ENCODE measurements around the gene CTBP2.

The CTBP2 gene

DNA sequence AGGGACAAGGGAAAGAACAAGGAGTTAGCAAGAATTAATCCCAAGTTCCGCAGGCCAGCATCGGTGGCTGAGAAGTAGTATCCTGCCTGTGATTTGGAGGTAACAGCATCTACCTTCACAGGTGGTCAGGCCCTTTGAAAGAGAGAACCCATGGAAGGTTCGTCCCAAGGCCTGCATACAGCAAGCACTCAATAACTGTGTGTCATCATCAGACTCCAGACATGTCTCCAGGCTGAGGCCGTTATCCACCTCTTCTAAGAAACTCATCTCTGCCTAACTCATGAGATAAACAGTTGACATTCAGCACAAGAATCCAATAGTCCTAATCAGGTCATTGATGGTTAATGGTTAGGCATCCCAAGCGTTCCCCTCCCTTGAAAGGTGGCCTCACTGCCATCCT lies 45.0 kb downstream of the CTBP2 start:
- POLR2A ChIA-PET: no interaction called here
- TF ChIP-seq, protein P1, sequence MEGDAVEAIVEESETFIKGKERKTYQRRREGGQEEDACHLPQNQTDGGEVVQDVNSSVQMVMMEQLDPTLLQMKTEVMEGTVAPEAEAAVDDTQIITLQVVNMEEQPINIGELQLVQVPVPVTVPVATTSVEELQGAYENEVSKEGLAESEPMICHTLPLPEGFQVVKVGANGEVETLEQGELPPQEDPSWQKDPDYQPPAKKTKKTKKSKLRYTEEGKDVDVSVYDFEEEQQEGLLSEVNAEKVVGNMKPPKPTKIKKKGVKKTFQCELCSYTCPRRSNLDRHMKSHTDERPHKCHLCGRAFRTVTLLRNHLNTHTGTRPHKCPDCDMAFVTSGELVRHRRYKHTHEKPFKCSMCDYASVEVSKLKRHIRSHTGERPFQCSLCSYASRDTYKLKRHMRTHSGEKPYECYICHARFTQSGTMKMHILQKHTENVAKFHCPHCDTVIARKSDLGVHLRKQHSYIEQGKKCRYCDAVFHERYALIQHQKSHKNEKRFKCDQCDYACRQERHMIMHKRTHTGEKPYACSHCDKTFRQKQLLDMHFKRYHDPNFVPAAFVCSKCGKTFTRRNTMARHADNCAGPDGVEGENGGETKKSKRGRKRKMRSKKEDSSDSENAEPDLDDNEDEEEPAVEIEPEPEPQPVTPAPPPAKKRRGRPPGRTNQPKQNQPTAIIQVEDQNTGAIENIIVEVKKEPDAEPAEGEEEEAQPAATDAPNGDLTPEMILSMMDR (IDR thresholded peaks at IDR 0.05; ENCODE audit: control extremely low read depth, extremely low read depth, low read depth, missing control alignments): no peak
- DNase-seq (ENCODE audit: extremely low spot score): no peak
- CTCF ChIA-PET: no interaction called here

DNA sequence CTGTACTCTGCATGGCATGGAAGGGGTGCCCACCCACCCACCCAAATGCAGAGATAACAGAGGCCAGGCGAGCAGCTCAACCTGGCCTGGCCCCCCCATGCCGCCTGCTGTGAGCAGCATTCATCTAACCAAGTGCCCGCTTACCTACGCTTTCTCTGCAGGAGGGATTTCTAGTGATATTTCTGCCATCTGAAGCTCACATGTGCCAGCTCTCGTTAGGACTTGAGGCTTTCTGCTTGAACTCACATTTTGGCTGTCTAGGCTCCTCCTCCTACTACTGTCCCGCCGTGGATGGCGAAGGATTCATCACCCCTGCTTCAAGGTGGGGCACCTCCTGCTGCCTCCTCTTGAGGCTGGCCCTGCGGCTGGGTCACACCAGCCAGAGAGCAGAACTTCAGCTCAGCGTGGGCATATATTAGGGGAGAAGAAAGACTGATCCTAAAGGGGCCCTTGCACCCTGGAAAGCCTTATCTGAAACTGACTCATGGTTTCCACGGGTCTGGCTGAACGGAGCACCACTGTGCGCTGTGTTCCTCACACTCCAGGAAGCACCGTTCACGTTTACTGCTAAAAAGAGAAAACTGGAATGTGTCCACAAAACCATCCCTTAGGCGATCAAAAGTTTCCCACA lies 45.5 kb downstream of the CTBP2 start:
- TF ChIP-seq, protein P1 (IDR thresholded peaks at IDR 0.05; ENCODE audit: control extremely low read depth, extremely low read depth, low read depth, missing control alignments): no peak
- CTCF ChIA-PET: no interaction called here
- POLR2A ChIA-PET: no interaction called here
- DNase-seq (ENCODE audit: extremely low spot score): no peak

DNA sequence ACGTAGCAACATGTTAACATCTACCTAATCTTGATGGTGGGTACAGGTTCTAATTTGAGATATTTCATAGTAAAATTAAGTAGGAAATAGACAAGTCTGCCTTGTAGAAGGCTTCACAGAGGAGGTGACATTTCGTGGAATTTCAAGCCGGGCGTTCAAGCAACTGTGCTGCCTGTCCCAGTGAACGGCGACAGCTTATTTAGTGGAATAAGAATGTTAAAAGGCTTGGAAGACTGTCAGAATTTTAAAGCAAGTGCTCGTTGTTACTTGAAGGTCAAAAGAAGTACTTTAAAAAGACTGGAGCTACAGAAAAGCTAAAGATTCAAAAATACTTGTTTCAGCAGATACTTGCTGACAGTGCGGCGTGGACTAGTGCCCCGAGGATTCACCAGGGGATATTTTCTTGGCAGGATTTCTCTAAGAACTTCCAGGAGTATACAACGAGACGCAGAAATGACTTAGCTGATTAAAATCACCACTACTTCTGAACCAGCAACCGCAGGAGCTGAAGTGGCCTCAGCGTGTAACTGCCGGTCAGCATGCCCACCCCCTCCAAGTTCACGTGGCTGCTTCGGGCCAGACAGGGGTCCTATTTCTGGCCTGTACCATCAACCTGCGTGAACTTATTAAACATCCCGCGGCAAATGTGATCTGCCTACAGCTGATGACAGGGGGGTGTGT lies 46.5 kb downstream of the CTBP2 start:
- TF ChIP-seq, protein P1 (IDR thresholded peaks at IDR 0.05; ENCODE audit: control extremely low read depth, extremely low read depth, low read depth, missing control alignments): no peak
- CTCF ChIA-PET: no interaction called here
- no peak for DNase-seq (ENCODE audit: extremely low spot score)
- POLR2A ChIA-PET: no interaction called here

DNA sequence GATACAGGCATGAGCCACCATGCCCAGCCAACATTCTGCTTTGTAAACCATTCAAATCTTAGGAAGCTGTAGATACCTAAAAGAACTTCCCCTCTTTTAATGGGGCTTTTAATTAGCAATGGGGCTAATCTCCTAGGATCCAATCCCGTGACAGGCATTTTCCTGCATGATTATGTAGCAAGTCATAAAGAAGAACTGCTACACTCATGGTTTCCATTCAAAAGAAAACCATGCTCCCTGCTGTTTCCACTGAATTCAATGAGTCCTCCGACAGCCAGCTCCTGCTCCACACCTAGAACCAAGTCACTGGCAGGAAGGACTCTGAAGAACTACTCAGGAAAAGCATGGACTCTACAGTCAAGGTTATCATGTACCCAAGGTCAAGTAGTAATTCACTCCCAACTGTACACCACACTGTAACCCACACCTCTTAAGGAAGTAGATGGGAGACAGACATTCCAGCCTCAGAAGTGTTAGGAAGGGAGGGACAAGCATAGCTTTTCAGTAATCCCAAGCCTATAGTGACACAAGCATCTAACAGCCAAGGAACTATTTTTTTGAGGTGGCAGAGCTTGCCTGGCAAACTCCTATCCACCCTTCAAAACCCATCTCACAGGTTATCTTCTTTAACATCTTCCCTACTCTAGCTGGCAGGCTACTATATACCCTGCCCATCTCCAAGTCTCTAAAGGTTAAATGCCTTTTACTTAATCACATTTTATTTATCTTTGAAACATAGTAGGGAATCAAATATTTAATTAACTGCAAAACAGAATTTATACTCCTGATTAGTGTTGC lies 47.5 kb downstream of the CTBP2 start:
- ChIA-PET POLR2A (no interaction called here), CTCF (no interaction called here)
- TF ChIP-seq, protein P1 (IDR thresholded peaks at IDR 0.05; ENCODE audit: control extremely low read depth, extremely low read depth, low read depth, missing control alignments): no peak
- DNase-seq (ENCODE audit: extremely low spot score): no peak

DNA sequence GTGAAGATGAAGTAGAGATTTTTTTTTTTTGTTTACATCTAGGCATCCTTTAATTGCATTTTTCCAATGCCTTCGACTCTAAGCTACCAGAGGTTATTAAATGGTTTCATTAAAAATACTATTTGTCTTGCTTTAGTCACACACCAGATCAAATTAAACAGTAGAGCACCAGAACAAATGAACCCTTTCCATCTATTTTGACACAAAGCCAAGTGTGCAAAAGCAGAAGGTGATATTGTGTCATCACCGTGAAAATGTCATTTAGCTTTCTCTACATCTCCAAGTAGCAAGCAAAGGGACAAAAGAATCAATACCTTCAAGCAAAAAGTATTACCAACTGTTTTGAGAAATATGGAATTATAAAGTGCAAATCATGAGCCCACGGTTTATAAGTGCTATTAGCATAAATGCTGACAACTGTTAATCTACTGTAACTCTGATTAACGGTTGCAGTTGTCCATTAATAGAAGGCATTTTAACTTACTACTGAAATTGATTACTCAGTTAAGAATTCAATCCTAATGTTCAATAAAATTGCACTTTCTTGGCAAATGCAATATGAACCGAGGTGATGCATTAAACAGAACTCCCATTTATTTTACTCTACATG lies 49.1 kb downstream of the CTBP2 start:
- DNase-seq (ENCODE audit: extremely low spot score): no peak
- ChIA-PET CTCF (no interaction called here), POLR2A (no interaction called here)
- TF ChIP-seq, protein P1 (IDR thresholded peaks at IDR 0.05; ENCODE audit: control extremely low read depth, extremely low read depth, low read depth, missing control alignments): no peak

DNA sequence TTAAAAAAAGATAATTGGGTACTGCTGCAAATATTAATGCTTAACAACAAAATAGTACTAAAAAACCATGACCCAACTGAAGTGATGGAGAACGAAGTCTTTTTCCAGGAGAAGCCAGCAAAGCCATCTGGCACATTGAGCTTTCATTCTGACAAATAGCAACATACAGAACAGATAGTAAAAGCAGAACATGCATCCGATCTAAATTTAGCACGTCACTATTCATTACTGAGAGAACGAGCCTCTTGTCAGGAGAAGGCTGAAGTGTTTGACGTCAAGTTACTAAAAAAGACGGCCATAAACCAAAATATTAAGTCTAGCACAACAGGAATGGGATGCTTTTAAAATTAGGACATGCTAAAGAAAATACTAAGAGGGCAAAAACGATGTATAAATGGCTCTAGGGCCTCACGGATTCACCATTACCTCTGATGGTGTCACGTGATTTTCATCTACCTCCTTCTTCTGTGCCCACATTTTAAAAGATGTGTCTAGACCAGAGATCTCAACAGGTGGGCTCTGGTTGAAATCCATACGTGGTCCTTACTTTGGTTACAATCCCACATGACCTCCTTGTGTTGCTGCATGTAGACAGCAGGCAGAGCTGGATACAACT lies 52.3 kb downstream of the CTBP2 start:
- ChIA-PET CTCF (no interaction called here), POLR2A (no interaction called here)
- TF ChIP-seq, protein P1 (IDR thresholded peaks at IDR 0.05; ENCODE audit: control extremely low read depth, extremely low read depth, low read depth, missing control alignments): no peak
- DNase-seq (ENCODE audit: extremely low spot score): no peak

Data from GM10248 (cell line).